Breast epithelium (tissue), 4 donors: Measurements from ENCODE around the gene INSM2. TPM values are rescaled to one million over a fixed set of nuclear protein-coding genes. Genes with fewer than 3 reads are reported as not detected.

Source experiments
- DNase-seq, 2 donors: peaks; one replicate each; pipeline ENCODE4 v3.0.0-alpha.2; 2019; ENCODE audit warnings: low spot score in 2 of 2
- H3K27ac ChIP-seq, 2 donors: fragments of 200-600 bp; sonication (generic) in 1 of 2; one replicate each; pipeline ENCODE4 v1.5.1; 2016 to 2019; ENCODE audit warnings: mild to moderate bottlenecking in 1 of 2
- H3K27me3 ChIP-seq, 2 donors: fragments of 200-600 bp; sonication (generic) in 1 of 2; one replicate each; pipeline versions ENCODE4 v1.5.1 to v1.6.0; 2017 to 2019; ENCODE audit warnings: control low read depth in 1 of 2, mild to moderate bottlenecking in 1 of 2
- H3K36me3 ChIP-seq: fragments of 200-600 bp; one replicate; pipeline ENCODE4 v1.5.1; 2019
- H3K4me1 ChIP-seq, 2 donors: fragments of 200-600 bp; sonication (generic); one replicate each; pipeline ENCODE4 v1.5.1; 2016 to 2019; ENCODE audit warnings: control low read depth in 1 of 2
- H3K4me3 ChIP-seq, 3 donors: fragments of 200-600 bp; sonication (generic); 1 replicate in 2 of 3; 2 replicates in 1 of 3; pipeline ENCODE4 v1.5.1; 2016 to 2019; ENCODE audit warnings: mild to moderate bottlenecking in 3 of 3, moderate library complexity in 2 of 3
- H3K9me3 ChIP-seq, 2 donors: fragments of 200-600 bp; sonication (generic) in 1 of 2; one replicate each; pipeline ENCODE4 v1.5.1; 2016 to 2019; ENCODE audit warnings: control low read depth in 1 of 2
- CTCF ChIP-seq, 3 donors: fragments of 450-650 bp; IDR thresholded peaks; one replicate each; pipeline ENCODE4 v1.5.1; 2016 to 2017; ENCODE audit warnings: antibody characterized with exemption in 3 of 3, mild to moderate bottlenecking in 3 of 3, moderate library complexity in 3 of 3
- POLR2A ChIP-seq: fragments of 450-650 bp; IDR thresholded peaks from one replicate; pipeline ENCODE4 v1.6.1; 2016; ENCODE audit warnings: antibody characterized with exemption, mild to moderate bottlenecking, moderate library complexity
- POLR2AphosphoS5 ChIP-seq, 3 donors: sonication (generic); formaldehyde crosslinking; IDR thresholded peaks; one replicate each; pipeline ENCODE4 v1.6.1; 2017; ENCODE audit warnings: antibody characterized with exemption in 3 of 3
- intact Hi-C: fragments of 100-400 bp; cut with DNase I; formaldehyde crosslinking; loops from one replicate; pipeline ENCODE4 v1.15.1; 2023; ENCODE audit warnings: low total_unique reads
- total RNA-seq, 3 donors: library from RNA; depleted of rRNA; stranded (reverse); fragments of >200 nt; gene quantifications; one replicate each; pipeline ENCODE4 v1.1.0, GENCODE V29; 2016

INSM2 gene
- total RNA-seq, 3 donors from 2014 or later: not detected

- Histone ChIP-seq H3K36me3 (no peaks in the 10 kb centered on the region), H3K9me3 (no peaks in the 10 kb centered on the region), H3K4me1 (no peaks in the 10 kb centered on the region), H3K27ac (no peak overlapping the region), H3K27me3 (no peaks in the 10 kb centered on the region), H3K4me3 (no peak overlapping the region)
- TF ChIP-seq POLR2A: no peak
- no peak for TF ChIP-seq POLR2AphosphoS5 (IDR thresholded peaks at IDR 0.05)
- no peak for TF ChIP-seq CTCF (IDR thresholded peaks at IDR 0.05)
- no peak for DNase-seq
- intact Hi-C loops: no loop called here
Observed at GRCh38 chr14:35553808-35554207, 19.8 kb downstream of the INSM2 start.

- no peak for DNase-seq
- Histone ChIP-seq H3K27ac (no peak overlapping the region), H3K27me3 (no peaks in the 10 kb centered on the region), H3K9me3 (no peaks in the 10 kb centered on the region), H3K4me1 (no peaks in the 10 kb centered on the region), H3K4me3 (no peak overlapping the region), H3K36me3 (no peaks in the 10 kb centered on the region)
- intact Hi-C loops: no loop called here
- TF ChIP-seq POLR2AphosphoS5 (IDR thresholded peaks at IDR 0.05) (no peak), CTCF (IDR thresholded peaks at IDR 0.05) (no peak), POLR2A (no peak)
Observed at GRCh38 chr14:35556548-35556947, 22.6 kb downstream of the INSM2 start.

- H3K27me3 ChIP-seq: no peaks in the 10 kb centered on the region
- H3K4me3 ChIP-seq: no peak overlapping the region
- H3K9me3 ChIP-seq: no peaks in the 10 kb centered on the region
- DNase-seq: no peak
- no peaks in the 10 kb centered on the region for H3K36me3 ChIP-seq
- no peak for TF ChIP-seq CTCF (IDR thresholded peaks at IDR 0.05)
- no peak for TF ChIP-seq POLR2AphosphoS5 (IDR thresholded peaks at IDR 0.05)
- TF ChIP-seq POLR2A: no peak
- no peak overlapping the region for H3K27ac ChIP-seq
- H3K4me1 ChIP-seq: no peaks in the 10 kb centered on the region
- intact Hi-C loops: no loop called here
Observed at GRCh38 chr14:35557221-35557747, 23.3 kb downstream of the INSM2 start.

GRCh38 chr14:35558680-35559079 lies 24.7 kb downstream of the INSM2 start:
- no peak for TF ChIP-seq POLR2AphosphoS5 (IDR thresholded peaks at IDR 0.05)
- no peak for TF ChIP-seq CTCF (IDR thresholded peaks at IDR 0.05)
- TF ChIP-seq POLR2A: no peak
- no peak overlapping the region for H3K4me3 ChIP-seq
- H3K4me1 ChIP-seq: no peaks in the 10 kb centered on the region
- no peaks in the 10 kb centered on the region for H3K27me3 ChIP-seq
- intact Hi-C loops: no loop called here
- H3K27ac ChIP-seq: no peak overlapping the region
- no peak for DNase-seq
- H3K36me3 ChIP-seq: no peaks in the 10 kb centered on the region
- H3K9me3 ChIP-seq: no peaks in the 10 kb centered on the region

- intact Hi-C loops: no loop called here
- Histone ChIP-seq H3K4me3 (no peak overlapping the region), H3K36me3 (no peaks in the 10 kb centered on the region), H3K9me3 (no peaks in the 10 kb centered on the region), H3K27me3 (no peaks in the 10 kb centered on the region), H3K4me1 (no peaks in the 10 kb centered on the region), H3K27ac (no peak overlapping the region)
- TF ChIP-seq POLR2AphosphoS5 (IDR thresholded peaks at IDR 0.05) (no peak), POLR2A (no peak), CTCF (IDR thresholded peaks at IDR 0.05) (no peak)
- DNase-seq: no peak
Observed at GRCh38 chr14:35565871-35566464, 32.0 kb downstream of the INSM2 start.
